Stimulated activated CD4-positive, alpha-beta T cell treated with anti-CD3 and anti-CD28 coated beads, Interleukin-2, amount 100 ng/mL, for 4 hours (primary cell): ENCODE data around the gene CASP8AP2.
"Not testable (repeated sequence)": the region's sequence is repeated elsewhere in the genome, so short reads cannot be mapped to it uniquely, and the experiment has no call there.

Experiments
- DNase-seq: peaks from one replicate; pipeline ENCODE4 v3.0.0-alpha.2; 2020; ENCODE audit warnings: low read depth

CASP8AP2 gene

DNA sequence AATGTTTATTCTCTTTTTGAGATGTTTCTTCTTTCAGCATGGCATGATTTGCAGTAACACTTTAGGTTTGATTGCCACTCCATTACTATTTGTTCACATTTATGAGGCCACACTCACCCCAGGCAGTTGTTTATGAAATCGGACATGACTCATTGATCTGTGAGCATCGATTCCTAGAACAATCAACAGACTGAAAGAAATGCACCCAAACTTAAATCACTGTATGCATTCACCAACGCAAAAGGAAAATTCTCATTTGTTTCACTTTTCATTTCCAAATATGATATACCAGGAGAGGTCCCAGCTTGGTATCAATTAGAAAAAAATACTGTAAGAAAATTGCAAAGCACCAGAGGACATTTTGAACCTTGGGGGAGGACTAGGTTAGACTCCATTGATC is 59.2 kb downstream of the CASP8AP2 start:
- DNase-seq, result no peak

DNA sequence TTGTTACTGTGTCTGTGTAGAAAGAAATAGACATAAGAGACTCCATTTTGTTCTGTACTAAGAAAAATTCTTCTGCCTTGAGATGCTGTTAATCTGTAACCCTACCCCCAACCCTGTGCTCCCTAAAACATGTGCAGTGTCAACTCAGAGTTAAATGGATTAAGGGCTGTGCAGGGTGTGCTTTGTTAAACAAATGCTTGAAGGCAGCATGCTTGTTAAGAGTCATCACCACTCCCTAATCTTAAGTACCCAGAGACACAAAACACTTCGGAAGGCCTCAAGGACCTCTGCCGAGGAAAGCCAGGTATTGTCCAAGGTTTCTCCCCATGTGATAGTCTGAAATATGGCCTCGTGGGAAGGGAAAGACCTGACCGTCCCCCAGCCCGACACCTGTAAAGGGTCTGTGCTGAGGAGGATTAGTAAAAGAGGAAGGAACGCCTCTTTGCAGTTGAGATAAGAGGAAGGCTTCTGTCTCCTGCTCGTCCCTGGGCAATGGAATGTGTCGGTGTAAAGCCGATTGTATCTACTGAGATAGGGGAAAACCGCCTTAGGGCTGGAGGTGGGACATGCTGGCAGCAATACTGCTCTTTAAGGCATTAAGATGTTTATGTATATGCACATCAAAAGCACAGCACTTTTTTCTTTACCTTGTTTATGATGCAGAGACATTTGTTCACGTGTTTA is 61.3 kb downstream of the CASP8AP2 start:
- DNase-seq, result not testable (repeated sequence)

DNA sequence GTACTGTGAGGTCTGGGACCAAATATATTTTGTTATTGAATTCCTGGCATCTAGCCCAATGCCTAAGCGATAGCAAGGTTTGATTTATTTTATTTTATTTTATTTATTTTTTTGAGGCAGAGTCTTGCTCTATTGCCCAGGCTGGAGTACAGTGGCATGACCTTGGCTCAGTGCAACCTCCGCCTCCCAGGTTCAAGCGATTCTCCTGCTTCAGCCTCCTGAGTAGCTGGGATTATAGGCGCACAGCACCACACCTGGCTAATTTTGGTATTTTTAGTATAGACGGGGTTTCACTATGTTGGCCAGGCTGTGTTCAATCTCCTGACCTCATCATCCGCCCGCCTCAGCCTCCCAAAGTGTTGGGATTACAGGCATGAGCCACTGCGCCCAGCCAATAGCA is 62.9 kb downstream of the CASP8AP2 start:
- DNase-seq, result not testable (repeated sequence)

DNA sequence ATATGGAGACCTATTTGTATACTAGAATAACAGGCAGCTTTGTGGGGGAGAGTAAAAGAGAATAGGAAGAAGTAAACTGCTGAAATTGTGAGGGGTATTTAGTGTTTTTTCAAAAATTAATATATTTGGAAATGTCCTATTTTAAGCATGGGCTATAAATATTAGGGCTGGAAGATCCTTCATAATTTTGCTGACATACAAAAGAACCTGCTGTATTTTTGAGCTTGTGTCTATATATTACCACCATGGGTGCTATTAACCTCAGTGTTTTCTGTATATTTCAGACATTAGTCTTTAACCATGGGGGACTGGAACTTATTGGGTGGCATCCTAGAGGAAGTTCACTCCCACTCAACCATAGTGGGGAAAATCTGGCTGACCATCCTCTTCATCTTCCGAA is 64.5 kb downstream of the CASP8AP2 start, which contains the start of gene GJA10:
TSS of gene GJA10 (plus strand) at position 301 of the 400 bp plus-strand sequence. CDS start at position 301, 0 bp downstream.
- DNase-seq, result no peak

DNA sequence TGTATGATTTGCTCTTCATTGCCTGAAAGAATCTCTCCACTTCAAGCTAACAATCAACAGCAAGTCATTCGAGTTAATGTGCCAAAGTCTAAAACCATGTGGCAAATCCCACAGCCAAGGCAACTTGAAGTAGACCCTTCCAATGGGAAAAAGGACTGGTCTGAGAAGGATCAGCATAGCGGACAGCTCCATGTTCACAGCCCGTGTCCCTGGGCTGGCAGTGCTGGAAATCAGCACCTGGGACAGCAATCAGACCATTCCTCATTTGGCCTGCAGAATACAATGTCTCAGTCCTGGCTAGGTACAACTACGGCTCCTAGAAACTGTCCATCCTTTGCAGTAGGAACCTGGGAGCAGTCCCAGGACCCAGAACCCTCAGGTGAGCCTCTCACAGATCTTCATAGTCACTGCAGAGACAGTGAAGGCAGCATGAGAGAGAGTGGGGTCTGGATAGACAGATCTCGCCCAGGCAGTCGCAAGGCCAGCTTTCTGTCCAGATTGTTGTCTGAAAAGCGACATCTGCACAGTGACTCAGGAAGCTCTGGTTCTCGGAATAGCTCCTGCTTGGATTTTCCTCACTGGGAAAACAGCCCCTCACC is 65.7 kb downstream of the CASP8AP2 start:
- no peak for DNase-seq

DNA sequence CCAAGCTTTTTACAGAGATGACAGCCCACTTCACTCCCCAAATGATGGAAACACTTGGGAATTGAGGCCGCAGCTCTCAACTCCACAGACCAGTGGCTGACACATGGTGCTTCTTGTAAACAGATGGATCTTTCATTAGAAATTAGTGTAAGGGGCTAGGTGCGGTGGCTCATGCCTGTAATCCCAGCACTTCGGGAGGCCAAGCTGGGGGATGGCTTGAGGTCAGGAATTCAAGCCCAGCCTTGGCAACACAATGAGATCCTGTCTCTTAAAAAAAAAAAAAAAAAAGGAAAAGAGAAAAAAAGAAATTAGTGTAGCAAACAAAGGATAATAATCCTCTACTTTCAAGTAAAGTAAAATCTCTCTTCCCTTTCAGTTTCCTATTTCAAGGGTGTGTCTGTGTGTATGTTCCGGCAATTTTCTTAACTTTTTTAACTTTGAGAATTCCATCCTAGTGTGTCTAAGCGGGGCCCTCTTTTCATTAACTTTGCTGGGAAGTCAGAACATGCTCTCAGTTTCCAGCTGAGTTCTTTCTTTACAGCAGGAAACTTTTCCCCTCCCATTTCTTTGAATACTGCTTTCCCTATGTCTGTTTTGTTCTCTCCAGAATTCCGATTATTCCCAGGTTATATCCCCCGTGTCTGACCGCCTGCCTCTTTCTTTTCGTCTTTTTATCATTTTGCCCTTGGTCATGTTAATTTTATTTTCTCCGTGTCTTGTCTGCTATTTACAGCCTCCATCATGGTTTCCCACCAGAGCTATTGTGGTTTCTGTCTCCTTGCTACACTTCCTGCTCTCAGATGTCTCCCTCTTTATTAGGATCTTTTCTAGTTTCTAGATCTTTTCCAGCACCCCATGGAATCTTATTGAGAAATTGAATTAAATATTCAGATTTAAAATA is 80.6 kb downstream of the CASP8AP2 start:
- DNase-seq, result not testable (repeated sequence)

DNA sequence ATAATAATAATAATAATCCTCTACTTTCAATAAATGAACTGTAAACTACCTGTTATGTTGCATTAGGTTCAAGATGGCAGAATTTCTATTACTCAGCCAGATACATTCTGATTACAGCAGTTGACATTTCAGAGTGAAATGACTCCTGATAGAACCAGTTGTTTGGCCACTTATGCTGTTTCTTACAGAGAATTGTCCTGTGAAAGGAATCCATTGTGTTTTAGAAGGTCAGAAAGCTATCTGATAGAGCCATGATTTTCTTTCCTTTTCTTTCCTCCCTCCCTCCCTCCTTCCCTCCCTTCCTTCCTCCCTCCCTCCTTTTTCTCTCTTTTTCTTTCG is 81.2 kb downstream of the CASP8AP2 start:
- DNase-seq, result no peak

DNA sequence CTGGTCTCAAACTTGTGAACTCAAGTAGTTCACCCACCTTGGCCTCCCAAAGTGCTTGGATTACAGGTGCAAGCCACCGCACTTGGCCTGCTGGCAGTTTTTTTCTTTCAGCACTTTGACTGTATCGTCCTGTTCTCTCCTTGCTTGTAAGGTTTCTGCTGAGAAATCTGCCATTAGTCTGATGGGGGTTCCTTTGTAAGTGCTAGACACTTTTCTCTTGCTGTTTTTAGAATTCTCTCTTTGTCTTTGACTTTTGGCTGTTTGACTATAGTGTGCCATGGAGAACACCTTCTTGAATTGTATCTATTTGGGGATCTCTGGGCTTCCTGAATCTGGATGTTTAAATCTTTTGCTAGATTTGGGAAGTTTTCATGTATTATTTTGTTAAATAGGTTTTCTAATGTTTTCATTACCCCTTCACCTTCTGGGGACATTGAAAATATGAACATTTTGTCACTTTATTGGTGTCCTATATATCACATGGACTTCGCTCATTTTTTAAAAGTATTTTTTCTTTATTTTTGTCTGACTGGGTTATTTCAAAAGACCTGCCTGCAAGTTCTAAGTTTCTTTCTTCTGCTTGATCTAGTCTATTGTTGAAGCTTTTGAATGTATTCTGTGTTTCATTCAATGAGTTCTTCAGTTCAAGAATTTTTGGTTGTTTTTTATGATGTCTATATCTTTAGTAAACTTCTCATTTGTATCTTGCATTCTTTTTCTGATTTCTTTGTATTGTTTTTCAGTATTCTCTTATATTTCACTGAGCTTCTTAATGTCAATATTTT is 86.6 kb downstream of the CASP8AP2 start:
- DNase-seq, result no peak

DNA sequence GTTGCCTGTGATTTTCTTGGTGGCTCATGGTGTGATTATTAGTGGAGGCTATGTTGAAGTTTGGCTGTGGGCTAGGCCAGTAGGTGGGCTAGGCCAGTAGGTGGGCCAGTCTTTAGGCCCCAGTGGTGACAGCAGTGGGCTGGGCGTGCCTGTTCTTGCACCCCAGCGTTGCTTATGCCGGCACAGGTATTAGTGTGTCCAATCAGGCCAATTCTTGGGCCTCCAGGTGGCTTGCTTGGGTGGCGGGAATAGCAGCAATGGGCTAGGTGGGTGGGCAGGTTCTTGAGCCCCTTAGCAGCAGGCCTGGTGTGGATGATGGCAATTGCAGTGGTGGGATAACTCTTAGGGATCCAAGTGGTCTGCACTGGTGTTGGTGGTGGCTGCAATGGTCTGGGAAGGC is 87.5 kb downstream of the CASP8AP2 start:
- DNase-seq, result no peak

DNA sequence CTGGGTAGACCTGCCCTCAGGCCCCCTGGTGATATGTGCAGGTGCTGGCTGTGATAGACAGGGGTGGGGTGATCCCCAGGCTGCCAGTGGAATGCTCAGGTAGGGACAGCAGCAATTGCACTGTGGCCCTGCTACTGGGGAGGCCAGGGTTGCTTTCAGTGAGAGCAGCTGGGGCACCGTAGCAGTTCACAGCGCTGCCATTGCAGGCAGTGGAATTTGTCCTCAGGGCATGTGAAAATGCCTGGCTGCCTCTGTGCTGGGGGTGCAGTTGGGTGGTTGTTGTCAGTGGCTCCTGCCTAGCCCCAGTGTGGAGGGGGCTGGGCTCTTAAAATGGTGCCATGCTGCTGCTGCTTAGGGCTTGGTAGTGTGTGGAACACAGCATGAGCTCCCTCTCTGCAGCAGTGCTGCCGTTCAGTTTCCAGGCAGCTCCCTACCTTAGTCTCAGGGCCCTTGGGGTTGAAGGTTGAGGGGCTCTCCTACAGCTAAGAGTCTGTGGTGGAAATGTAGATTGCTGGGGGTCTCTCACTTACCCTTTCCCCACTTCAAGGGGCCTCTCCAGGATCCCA is 88.2 kb downstream of the CASP8AP2 start:
- DNase-seq, result no peak
